DMS153 (cell line): ENCODE data around the gene PRRT1B.
"Not testable (repeated sequence)": the region's sequence is repeated elsewhere in the genome, so short reads cannot be mapped to it uniquely, and the experiment has no call there.

Source experiments
- DNase-seq: peaks from one replicate; lab custom pipeline; 2025; lab: John Stamatoyannopoulos, UW

The PRRT1B gene

DNA sequence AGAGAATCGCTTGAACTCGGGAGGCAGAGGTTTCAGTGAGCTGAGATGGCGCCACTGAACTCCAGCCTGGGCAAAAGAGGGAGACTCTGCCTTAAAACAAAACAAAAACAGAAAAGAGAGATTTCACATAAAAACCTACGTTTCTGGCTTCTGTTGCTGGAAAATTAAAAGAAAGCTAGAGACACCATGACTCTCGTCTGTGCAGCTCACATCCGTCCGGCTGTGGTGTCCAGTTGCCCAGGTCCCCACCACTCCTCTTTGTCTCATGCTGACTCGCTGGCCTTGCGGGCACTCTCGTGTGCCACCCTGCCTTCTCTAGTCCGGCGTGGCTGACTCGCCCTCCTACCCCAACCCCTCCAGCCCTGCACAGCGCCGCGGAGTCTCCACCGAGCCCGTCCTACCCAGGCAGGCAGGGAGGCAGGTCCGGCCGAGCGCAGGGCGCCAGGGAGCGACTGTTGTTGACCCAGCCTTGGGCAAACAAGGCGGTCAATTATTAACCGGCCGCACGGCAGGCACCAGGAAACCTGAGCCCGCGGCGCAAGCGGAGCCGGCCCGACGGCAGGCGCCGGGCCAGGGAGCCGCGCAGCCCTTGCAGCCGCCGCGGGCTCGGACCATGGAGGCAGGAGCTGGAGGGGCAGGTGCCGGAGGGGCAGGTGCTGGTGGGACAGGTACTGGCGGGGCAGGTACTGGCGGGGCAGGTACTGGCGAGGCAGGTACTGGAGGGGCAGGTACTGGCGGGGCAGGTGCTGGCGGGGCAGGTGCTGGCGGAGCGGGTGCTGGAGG is at the start of gene PRRT1B:
TSS of gene PRRT1B (plus strand) at position 521 of the 783 bp plus-strand sequence. CDS start at position 614, 93 bp downstream.
- peak; percentile 42 for DNase-seq

- no peak for DNase-seq
Observed at GRCh38 chr9:131495785-131496184, 49.5 kb upstream of the PRRT1B start.

- no peak for DNase-seq
Observed at GRCh38 chr9:131496844-131497405, 48.4 kb upstream of the PRRT1B start.

DNA sequence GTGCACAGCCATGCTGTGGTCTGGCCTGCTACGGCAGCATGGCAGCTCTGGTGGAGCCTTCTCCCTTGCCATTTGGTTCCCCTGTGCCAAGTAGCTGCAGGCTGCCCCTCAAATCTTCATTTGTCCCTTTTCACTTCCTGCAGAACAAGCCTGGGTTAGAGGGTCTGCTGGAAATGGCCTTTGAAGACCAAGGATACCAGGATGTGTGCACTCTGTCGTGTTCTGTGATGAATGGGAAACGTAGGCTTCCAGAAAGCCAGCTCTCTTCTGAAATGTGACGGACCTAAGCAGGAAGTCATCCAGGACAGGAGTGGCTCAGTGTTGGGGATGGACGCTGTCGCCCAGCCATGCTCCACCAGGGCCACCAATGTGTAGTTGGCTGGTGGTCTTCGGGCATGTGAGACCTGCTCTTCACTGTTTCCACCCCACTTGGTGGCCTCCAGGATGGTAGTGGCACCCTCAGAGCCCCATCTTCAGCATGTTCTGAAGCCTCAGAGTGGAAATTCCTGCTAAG is 46.0 kb upstream of the PRRT1B start:
- no peak for DNase-seq

GRCh38 chr9:131500377-131500776 is 44.9 kb upstream of the PRRT1B start:
- DNase-seq, result no peak

GRCh38 chr9:131500939-131501541 is 44.3 kb upstream of the PRRT1B start:
- no peak for DNase-seq

GRCh38 chr9:131502781-131503625 is 42.3 kb upstream of the PRRT1B start, which contains the start of gene POMT1:
Gene POMT1, plus strand, starts transcription at chr9:131502918. Its CDS starts 1,301 bp downstream, at chr9:131504219.
- peak; percentile 67 for DNase-seq

DNA sequence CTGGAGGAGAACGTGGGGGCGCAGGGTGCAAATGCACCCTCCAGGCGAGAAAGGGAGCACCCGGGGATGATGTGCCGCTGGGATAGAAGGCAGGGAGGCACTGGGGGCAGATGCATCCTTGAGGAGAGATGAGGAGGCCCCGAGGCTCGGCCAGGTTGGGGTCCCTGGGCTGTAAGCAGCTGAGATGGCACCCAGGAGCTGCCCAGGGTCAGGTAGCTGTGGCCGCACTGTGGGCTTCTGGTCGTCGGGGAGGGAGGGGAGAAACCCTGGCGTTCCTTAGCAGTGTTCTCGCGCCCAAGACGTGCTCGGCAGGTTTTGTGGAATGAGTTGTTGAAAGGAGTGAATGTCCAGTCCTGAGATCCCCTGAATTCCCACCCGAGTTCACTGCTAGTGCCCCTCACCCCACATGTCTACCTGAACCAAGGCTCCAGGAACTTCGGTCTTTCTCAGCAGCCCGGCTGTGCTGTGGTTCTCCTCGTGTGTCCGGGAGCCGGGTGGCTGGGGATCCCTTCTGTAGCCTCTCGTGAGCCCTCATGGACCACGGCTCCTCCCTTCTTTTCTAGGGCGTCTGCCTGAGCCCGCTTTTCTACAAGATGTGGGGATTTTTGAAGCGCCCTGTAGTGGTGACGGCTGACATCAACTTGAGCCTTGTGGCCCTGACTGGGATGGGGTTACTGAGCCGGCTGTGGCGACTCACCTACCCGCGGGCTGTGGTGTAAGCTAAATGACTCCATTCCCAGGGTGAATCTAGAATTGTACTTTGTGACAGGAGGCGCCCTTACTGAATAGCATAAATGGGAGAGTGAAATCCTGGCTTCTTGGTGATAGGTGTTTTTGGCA is 41.5 kb upstream of the PRRT1B start:
- no peak for DNase-seq

- no peak for DNase-seq
Observed at GRCh38 chr9:131505012-131505411, 40.3 kb upstream of the PRRT1B start.

GRCh38 chr9:131511416-131511815 is 33.9 kb upstream of the PRRT1B start:
- DNase-seq, result no peak

GRCh38 chr9:131511880-131512279 is 33.4 kb upstream of the PRRT1B start:
- no peak for DNase-seq

DNA sequence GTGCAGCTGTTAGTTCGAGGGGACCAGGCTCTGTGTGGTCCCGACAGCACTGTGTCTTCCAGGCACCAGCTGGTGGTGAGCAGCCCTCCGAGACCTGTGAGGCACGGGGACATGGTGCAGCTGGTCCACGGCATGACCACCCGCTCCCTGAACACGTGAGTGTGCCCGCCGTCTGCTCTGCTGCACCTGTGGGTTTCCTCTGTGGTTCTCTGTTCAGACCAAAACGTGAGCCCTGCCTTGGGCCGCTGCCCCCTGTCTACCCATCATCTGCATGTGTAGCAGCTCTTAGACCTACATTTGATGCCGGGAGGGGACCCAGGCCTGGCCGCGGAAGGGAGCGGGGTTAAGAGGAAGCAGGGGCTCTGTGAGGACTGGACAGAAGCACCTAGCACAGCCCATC is 32.1 kb upstream of the PRRT1B start:
- no peak for DNase-seq

GRCh38 chr9:131515559-131516031 is 29.7 kb upstream of the PRRT1B start:
- DNase-seq, result not testable (repeated sequence)

DNA sequence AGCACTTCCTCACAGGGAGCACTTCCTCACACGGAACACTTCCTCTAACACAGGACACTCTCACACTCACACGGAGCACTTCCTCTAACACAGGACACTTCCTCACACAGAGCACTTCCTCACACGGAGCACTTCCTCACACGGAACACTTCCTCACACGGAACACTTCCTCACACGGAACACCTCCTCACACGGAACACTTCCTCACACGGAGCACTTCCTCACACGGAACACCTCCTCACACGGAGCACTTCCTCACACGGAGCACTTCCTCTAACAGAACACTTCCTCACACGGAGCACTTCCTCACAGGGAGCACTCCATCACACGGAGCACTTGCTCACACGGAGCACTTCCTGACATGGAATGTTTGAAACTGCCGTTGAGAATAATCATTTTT is 29.2 kb upstream of the PRRT1B start:
- DNase-seq, result no peak

DNA sequence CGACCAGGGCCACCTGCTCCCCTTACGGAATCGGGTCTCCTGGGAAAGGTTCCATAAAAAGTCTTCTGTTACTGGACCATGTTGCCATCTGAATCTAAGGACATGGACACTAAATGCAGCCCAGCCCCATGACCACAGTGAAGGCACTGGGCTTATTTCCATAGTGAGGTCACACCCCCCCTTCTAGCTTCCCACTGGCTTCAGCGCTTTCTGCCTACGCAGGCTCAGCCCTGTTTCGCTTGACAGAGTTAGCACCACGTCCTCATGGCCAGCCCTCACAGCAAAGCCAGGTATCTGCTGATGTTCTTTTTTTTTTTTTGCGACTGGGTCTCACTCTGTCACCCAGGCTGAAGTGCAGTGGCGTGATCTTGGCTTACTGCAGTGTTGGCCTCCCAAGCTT is 28.4 kb upstream of the PRRT1B start:
- DNase-seq, result no peak

DNA sequence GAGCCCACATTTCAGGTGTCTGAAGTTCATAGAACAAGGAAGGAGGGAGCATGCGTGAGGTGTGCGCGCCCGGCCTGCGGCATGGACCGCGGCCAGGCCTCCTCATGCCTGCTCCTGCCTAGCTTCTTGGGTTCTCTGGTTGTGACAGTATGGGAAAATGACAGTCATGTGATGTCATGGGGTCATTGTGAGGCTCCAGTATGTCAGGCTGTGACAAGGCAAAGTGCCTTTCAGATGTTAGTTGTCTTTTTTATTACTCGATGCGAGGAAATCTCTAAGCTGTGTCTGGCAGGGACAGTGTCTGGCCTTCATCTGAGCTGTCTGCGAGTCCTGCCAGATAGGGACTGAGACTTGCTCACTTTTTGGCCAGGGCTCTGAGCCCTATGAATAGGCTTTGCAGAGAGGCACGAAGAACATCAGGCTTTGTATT is 27.5 kb upstream of the PRRT1B start:
- no peak for DNase-seq

GRCh38 chr9:131518553-131518952 is 26.8 kb upstream of the PRRT1B start:
- DNase-seq, result no peak

- DNase-seq, result no peak
Observed at GRCh38 chr9:131520503-131520902, 24.8 kb upstream of the PRRT1B start.

- DNase-seq, result no peak
Observed at GRCh38 chr9:131521203-131521602, 24.1 kb upstream of the PRRT1B start.

DNA sequence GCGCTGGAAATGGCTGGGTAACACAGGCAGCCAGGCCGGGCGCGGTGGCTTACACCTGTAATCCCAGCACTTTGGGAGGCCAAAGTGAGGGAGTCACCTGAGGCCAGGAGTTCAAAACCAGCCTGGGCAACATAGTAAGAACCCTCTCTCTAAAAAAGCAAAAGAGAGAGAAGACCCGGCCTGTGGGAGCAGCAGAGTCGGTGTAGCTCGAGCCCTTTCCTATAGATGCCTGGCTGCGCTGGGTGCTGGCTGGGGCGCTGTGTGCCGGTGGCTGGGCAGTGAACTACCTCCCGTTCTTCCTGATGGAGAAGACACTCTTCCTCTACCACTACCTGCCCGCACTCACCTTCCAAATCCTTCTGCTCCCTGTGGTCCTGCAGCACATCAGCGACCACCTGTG is 23.5 kb upstream of the PRRT1B start:
- no peak for DNase-seq
